Heart left ventricle (tissue), 13 donors: ENCODE measurements around the gene ANAPC5.

Source experiments
- POLR2A ChIP-seq, 2 donors: fragments of 450-650 bp; IDR thresholded peaks; one replicate each; pipeline ENCODE4 v1.6.1; 2017; ENCODE audit warnings: antibody characterized with exemption in 2 of 2, mild to moderate bottlenecking in 2 of 2, moderate library complexity in 2 of 2
- TF ChIP-seq, protein P1 (sequence below), 12 donors: fragments of 200-600 bp; sonication (generic) in 4 of 12; IDR thresholded peaks; one replicate each; pipeline versions ENCODE4 v1.5.0 to v1.8.0; 2018 to 2022; ENCODE audit warnings: antibody characterized with exemption in 12 of 12, mild to moderate bottlenecking in 5 of 12
- donor health status: ischemic (EF 13 %, LVEDD 7.1; RV severe dilation, severe dysfunction).
- donor health status: DM: no; HTN: yes; CAD: no.
- donor health status: DM: no; HTN: no; CAD: no.
- donor health status: ischemic (EF 25% LVEDD 6.9; RV normal size, moderate dysfunction).
- donor health status: ischemic (EF 25% LVEDD 5.7; RV mildly dilated, moderate dysfunction).
- donor health status: ischemic (EF 35%, LVEDD 5.7; RV mildly dilated, moderate dysfunction).
- donor health status: nonischemic (EF 11% LVEDD 7.7; RV severe dilation, severe dysfunction).
- donor health status: DM: yes; HTN: yes; CAD: no.
- donor health status: PGD.
- donor health status: ischemic (EF 29% LVEDD 5.4; RV normal size, mild dysfunction).
- donor health status: nonischemic (EF 23%, LVEDD 6.1; RV moderate dilation, normal function).

GRCh38 chr12:121267822-121268221 lies 84.4 kb downstream of the ANAPC5 start:
- TF ChIP-seq, protein P1, sequence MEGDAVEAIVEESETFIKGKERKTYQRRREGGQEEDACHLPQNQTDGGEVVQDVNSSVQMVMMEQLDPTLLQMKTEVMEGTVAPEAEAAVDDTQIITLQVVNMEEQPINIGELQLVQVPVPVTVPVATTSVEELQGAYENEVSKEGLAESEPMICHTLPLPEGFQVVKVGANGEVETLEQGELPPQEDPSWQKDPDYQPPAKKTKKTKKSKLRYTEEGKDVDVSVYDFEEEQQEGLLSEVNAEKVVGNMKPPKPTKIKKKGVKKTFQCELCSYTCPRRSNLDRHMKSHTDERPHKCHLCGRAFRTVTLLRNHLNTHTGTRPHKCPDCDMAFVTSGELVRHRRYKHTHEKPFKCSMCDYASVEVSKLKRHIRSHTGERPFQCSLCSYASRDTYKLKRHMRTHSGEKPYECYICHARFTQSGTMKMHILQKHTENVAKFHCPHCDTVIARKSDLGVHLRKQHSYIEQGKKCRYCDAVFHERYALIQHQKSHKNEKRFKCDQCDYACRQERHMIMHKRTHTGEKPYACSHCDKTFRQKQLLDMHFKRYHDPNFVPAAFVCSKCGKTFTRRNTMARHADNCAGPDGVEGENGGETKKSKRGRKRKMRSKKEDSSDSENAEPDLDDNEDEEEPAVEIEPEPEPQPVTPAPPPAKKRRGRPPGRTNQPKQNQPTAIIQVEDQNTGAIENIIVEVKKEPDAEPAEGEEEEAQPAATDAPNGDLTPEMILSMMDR (IDR thresholded peaks at IDR 0.05): no peak
- no peak for TF ChIP-seq POLR2A (IDR thresholded peaks at IDR 0.05)
